ENCODE measurements around the gene TMCO1.

- TF ChIP-seq IRF3 (IDR thresholded peaks at IDR 0.05; ENCODE audit: low read depth, low read length) (no peak), EZH2phosphoT487 (IDR thresholded peaks at IDR 0.05; ENCODE audit: borderline replicate concordance, low read depth) (no peak), SMC3 (IDR thresholded peaks at IDR 0.05; ENCODE audit: low read depth, low read length) (no peak), RXRA (IDR thresholded peaks at IDR 0.05; ENCODE audit: borderline replicate concordance, low read depth) (no peak), JUND (IDR thresholded peaks at IDR 0.05) (no peak), USF2 (IDR thresholded peaks at IDR 0.05; ENCODE audit: borderline replicate concordance, low read depth, low read length) (no peak)
- TF ChIP-seq, protein P1, sequence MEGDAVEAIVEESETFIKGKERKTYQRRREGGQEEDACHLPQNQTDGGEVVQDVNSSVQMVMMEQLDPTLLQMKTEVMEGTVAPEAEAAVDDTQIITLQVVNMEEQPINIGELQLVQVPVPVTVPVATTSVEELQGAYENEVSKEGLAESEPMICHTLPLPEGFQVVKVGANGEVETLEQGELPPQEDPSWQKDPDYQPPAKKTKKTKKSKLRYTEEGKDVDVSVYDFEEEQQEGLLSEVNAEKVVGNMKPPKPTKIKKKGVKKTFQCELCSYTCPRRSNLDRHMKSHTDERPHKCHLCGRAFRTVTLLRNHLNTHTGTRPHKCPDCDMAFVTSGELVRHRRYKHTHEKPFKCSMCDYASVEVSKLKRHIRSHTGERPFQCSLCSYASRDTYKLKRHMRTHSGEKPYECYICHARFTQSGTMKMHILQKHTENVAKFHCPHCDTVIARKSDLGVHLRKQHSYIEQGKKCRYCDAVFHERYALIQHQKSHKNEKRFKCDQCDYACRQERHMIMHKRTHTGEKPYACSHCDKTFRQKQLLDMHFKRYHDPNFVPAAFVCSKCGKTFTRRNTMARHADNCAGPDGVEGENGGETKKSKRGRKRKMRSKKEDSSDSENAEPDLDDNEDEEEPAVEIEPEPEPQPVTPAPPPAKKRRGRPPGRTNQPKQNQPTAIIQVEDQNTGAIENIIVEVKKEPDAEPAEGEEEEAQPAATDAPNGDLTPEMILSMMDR (IDR thresholded peaks at IDR 0.05) = no peak
- TF ChIP-seq, protein P2, sequence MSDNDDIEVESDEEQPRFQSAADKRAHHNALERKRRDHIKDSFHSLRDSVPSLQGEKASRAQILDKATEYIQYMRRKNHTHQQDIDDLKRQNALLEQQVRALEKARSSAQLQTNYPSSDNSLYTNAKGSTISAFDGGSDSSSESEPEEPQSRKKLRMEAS (IDR thresholded peaks at IDR 0.05; ENCODE audit: low read depth) = no peak
Measured at GRCh38 chr1:165816157-165816556, 47.5 kb upstream of the TMCO1 start.

Data from SK-N-SH (cell line).